ENCODE data around the gene OR5C1.

OR5C1 gene

DNA sequence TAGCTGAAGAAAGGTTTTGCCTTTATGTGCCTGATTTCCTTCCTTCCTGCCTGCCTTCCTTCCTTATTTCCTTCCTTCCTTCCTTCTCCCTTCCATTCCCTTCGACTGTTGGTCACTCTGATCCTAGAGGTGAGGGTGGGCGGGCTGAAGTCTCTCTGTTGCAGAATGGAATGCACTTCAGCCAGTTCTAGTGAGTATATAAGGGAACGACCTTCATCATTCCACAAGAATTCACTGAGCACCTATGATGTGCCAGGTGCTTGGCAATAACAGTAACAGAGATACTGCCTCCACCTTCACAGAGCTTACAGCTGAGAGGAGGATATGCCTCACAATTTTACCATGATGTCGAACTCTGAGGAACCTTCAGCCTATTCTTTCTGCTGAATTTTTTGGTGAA is 8.7 kb upstream of the OR5C1 start:
- TF ChIP-seq, protein P1, sequence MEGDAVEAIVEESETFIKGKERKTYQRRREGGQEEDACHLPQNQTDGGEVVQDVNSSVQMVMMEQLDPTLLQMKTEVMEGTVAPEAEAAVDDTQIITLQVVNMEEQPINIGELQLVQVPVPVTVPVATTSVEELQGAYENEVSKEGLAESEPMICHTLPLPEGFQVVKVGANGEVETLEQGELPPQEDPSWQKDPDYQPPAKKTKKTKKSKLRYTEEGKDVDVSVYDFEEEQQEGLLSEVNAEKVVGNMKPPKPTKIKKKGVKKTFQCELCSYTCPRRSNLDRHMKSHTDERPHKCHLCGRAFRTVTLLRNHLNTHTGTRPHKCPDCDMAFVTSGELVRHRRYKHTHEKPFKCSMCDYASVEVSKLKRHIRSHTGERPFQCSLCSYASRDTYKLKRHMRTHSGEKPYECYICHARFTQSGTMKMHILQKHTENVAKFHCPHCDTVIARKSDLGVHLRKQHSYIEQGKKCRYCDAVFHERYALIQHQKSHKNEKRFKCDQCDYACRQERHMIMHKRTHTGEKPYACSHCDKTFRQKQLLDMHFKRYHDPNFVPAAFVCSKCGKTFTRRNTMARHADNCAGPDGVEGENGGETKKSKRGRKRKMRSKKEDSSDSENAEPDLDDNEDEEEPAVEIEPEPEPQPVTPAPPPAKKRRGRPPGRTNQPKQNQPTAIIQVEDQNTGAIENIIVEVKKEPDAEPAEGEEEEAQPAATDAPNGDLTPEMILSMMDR (IDR thresholded peaks at IDR 0.05; ENCODE audit: insufficient read depth, low read depth, low read length, missing control alignments): no peak
- H3K4me3 ChIP-seq (ENCODE audit: low read length): no peak overlapping the region
- DNase-seq (ENCODE audit: low read depth): no peak

DNA sequence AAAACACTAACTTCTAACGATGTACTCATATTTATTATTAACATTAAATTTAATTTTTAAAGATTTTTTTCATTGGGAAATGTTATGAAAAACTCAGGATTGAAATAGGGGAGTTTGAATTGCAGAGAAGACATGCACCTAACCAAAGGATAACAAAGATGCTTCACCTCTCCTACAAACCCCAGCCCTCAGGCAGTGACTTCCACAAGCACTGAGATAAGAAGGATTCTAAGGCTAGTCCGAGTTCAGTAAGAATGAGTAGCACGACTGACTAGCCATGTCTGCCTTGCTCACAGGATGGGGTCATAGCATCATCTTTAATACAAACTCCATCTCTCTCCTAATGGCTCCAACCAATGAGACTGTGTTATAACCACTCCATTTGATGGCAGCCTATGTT is 7.1 kb upstream of the OR5C1 start:
- H3K4me3 ChIP-seq (ENCODE audit: low read length): no peak overlapping the region
- no peak for DNase-seq (ENCODE audit: low read depth)
- TF ChIP-seq, protein P1 (IDR thresholded peaks at IDR 0.05; ENCODE audit: insufficient read depth, low read depth, low read length, missing control alignments): no peak

DNA sequence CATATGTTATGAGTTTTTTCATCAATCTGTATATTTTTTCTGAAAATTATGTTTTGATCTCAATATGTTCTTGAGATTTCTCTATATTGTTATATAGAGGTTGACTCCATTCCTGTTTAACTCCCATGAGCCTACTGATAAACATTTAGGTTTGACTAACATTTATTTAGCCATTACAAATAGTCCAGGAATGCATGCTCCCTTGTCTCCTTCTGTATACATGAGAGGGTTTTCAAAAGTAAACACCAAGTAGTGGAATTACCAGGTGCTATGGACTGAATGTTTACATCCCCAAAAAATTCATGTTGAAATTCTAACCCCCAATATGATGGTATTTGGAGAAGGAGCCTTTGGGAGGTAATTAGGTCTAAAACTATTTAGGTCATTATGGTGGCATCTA is 3.5 kb upstream of the OR5C1 start:
- TF ChIP-seq, protein P1 (IDR thresholded peaks at IDR 0.05; ENCODE audit: insufficient read depth, low read depth, low read length, missing control alignments): no peak
- no peak overlapping the region for H3K4me3 ChIP-seq (ENCODE audit: low read length)
- DNase-seq (ENCODE audit: low read depth): no peak

DNA sequence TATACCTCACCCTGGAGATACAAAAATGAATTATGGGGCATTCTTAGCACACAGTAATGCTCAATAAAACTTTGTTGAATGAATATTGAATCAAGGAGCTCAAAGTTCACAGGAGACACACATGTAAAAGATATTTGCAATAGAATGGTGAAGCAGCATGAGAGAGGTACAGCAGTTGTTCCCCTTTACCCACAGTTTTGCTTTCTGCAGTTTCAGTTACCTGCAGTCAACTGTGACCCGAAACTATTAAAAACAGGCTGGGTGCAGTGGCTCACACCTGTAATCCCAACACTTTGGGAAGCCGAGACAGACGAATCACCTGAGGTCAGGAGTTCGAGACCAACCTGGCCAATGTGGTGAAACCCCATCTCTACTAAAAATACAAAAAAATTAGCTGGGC is 2.4 kb upstream of the OR5C1 start:
- no peak for DNase-seq (ENCODE audit: low read depth)
- TF ChIP-seq, protein P1 (IDR thresholded peaks at IDR 0.05; ENCODE audit: insufficient read depth, low read depth, low read length, missing control alignments): no peak
- H3K4me3 ChIP-seq (ENCODE audit: low read length): no peak overlapping the region

DNA sequence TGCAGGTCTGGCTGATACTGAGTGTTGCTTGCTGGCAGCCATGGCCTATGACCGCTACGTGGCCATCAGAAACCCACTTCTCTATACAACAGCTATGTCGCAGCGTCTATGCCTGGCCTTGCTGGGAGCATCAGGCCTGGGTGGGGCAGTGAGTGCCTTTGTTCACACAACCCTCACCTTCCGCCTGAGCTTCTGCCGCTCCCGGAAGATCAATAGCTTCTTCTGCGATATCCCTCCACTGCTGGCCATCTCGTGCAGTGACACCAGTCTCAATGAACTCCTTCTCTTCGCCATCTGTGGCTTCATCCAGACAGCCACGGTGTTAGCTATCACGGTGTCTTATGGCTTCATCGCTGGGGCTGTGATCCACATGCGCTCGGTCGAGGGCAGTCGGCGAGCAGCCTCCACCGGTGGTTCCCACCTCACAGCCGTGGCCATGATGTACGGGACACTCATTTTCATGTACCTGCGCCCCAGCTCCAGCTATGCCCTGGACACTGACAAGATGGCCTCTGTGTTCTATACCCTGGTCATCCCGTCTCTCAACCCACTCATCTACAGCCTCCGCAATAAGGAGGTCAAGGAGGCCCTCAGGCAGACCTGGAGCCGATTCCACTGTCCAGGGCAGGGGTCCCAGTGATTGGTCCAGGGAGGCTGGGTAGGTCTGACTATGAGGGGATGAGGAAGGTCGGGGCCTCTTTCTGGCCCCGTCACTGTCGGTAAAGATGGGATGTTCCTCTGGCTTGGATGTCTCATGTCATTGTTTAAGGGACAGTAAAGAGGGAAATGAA is 718 bp downstream of the OR5C1 start:
- DNase-seq (ENCODE audit: low read depth): no peak
- TF ChIP-seq, protein P1 (IDR thresholded peaks at IDR 0.05; ENCODE audit: insufficient read depth, low read depth, low read length, missing control alignments): no peak
- no peak overlapping the region for H3K4me3 ChIP-seq (ENCODE audit: low read length)

DNA sequence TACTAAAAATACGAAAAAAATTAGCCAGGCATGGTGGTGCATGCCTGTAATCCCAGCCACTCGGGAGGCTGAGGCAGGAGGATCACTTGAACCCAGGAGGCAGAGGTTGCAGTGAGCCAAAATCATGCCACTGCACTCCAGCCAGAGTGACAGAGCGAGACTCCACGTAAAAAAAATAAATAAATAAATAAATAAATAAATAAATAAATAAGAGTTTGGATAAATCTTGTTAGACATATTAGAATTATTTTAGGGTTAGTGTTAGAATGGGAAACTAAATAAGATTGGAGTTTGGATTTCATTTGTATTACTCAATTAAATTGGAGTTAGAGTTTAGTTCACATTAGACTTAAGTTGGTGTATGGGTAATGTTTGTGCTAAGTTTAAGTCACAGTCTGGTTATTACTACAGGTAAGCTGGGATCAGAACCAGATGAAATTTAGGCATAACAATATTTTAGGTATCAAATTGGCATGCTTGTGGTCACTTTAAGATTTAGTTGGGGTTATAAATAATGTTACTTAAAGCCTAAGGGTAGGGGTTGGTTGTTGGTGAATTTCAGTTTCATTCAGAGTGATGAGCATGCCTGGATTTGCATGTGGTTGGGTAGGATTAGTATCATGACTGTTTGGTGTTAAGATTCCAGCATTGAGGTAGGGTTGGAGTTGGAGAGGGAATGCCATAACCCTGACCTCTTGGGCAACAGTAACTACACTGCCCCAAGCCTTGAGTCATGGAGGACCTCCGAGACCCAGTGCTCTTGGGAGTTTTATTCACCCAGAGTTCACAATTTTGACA is 3.3 kb downstream of the OR5C1 start:
- H3K4me3 ChIP-seq (ENCODE audit: low read length): no peak overlapping the region
- no peak for DNase-seq (ENCODE audit: low read depth)
- TF ChIP-seq, protein P1 (IDR thresholded peaks at IDR 0.05; ENCODE audit: insufficient read depth, low read depth, low read length, missing control alignments): no peak

Data from epithelial cell of esophagus (primary cell).